ENCODE results near the gene ABCA10. TPM values are rescaled to one million over a fixed set of nuclear protein-coding genes. Genes with fewer than 3 reads are reported as not detected.
"Not testable (repeated sequence)": the region's sequence is repeated elsewhere in the genome, so short reads cannot be mapped to it uniquely, and the experiment has no call there.

Gene ABCA10
- total RNA-seq, 1 donor from 2014 or later: 0.50 TPM

GRCh38 chr17:69176457-69176795, 52.2 kb downstream of the ABCA10 start:
- no peaks in the 10 kb centered on the region for H3K9me3 Mint-ChIP-seq (ENCODE audit: low read depth)
- no peak overlapping the region for H3K4me3 Mint-ChIP-seq (ENCODE audit: unreplicated experiment)
- H3K27me3 Mint-ChIP-seq (ENCODE audit: low read depth): no peaks in the 10 kb centered on the region
- H3K27ac Mint-ChIP-seq (ENCODE audit: unreplicated experiment): no peak overlapping the region
- H3K36me3 Mint-ChIP-seq (ENCODE audit: low read depth): no peaks in the 10 kb centered on the region
- TF ChIP-seq CTCF (IDR thresholded peaks at IDR 0.05): no peak
- peaks cover 10% of the 10 kb centered on the region for H3K4me1 Mint-ChIP-seq (ENCODE audit: low read depth)
- no peak for DNase-seq (ENCODE audit: low spot score)

- Mint-ChIP-seq H3K4me1 (ENCODE audit: low read depth) (peaks cover 10% of the 10 kb centered on the region), H3K27ac (ENCODE audit: unreplicated experiment) (peak overlapping the region; percentile 55), H3K36me3 (ENCODE audit: low read depth) (no peaks in the 10 kb centered on the region), H3K27me3 (ENCODE audit: low read depth) (no peaks in the 10 kb centered on the region), H3K4me3 (ENCODE audit: unreplicated experiment) (no peak overlapping the region), H3K9me3 (ENCODE audit: low read depth) (no peaks in the 10 kb centered on the region)
- DNase-seq (ENCODE audit: low spot score): no peak
- TF ChIP-seq CTCF (IDR thresholded peaks at IDR 0.05): no peak
Measured at GRCh38 chr17:69175625-69176456, 52.8 kb downstream of the ABCA10 start.

- Mint-ChIP-seq H3K4me3 (ENCODE audit: unreplicated experiment) (no peak overlapping the region), H3K4me1 (ENCODE audit: low read depth) (peaks cover 10% of the 10 kb centered on the region), H3K27ac (ENCODE audit: unreplicated experiment) (no peak overlapping the region), H3K9me3 (ENCODE audit: low read depth) (no peaks in the 10 kb centered on the region), H3K36me3 (ENCODE audit: low read depth) (no peaks in the 10 kb centered on the region), H3K27me3 (ENCODE audit: low read depth) (no peaks in the 10 kb centered on the region)
- no peak for TF ChIP-seq CTCF (IDR thresholded peaks at IDR 0.05)
- DNase-seq (ENCODE audit: low spot score): no peak
Measured at GRCh38 chr17:69175262-69175624, 53.4 kb downstream of the ABCA10 start.

- Mint-ChIP-seq H3K27ac (ENCODE audit: unreplicated experiment) (no peak overlapping the region), H3K9me3 (ENCODE audit: low read depth) (no peaks in the 10 kb centered on the region), H3K4me3 (ENCODE audit: unreplicated experiment) (no peak overlapping the region), H3K27me3 (ENCODE audit: low read depth) (no peaks in the 10 kb centered on the region), H3K4me1 (ENCODE audit: low read depth) (peaks cover 10% of the 10 kb centered on the region), H3K36me3 (ENCODE audit: low read depth) (no peaks in the 10 kb centered on the region)
- no peak for TF ChIP-seq CTCF (IDR thresholded peaks at IDR 0.05)
- DNase-seq (ENCODE audit: low spot score): no peak
Measured at GRCh38 chr17:69173118-69173517, 55.5 kb downstream of the ABCA10 start.

GRCh38 chr17:69170377-69170776, 58.2 kb downstream of the ABCA10 start:
- Mint-ChIP-seq H3K4me3 (ENCODE audit: unreplicated experiment) (no peak overlapping the region), H3K36me3 (ENCODE audit: low read depth) (no peaks in the 10 kb centered on the region), H3K4me1 (ENCODE audit: low read depth) (peaks cover 3% of the 10 kb centered on the region), H3K27me3 (ENCODE audit: low read depth) (no peaks in the 10 kb centered on the region), H3K9me3 (ENCODE audit: low read depth) (no peaks in the 10 kb centered on the region), H3K27ac (ENCODE audit: unreplicated experiment) (no peak overlapping the region)
- DNase-seq (ENCODE audit: low spot score): no peak
- TF ChIP-seq CTCF (IDR thresholded peaks at IDR 0.05): no peak

GRCh38 chr17:69168642-69169041, 60.0 kb downstream of the ABCA10 start:
- not testable (repeated sequence) for H3K27me3 Mint-ChIP-seq (ENCODE audit: low read depth); H3K9me3 Mint-ChIP-seq (ENCODE audit: low read depth); H3K36me3 Mint-ChIP-seq (ENCODE audit: low read depth); DNase-seq (ENCODE audit: low spot score); H3K4me1 Mint-ChIP-seq (ENCODE audit: low read depth); H3K4me3 Mint-ChIP-seq (ENCODE audit: unreplicated experiment); H3K27ac Mint-ChIP-seq (ENCODE audit: unreplicated experiment)

Measured in chondrocyte (in vitro differentiated cells).